ENCODE data around the gene CSTPP1. TPM values are rescaled to one million over a fixed set of nuclear protein-coding genes. Genes with fewer than 3 reads are reported as not detected.

Gene CSTPP1
- total RNA-seq, 3 donors from 2014 or later: 13.4 to 43.6 (median 30.5) TPM

DNA sequence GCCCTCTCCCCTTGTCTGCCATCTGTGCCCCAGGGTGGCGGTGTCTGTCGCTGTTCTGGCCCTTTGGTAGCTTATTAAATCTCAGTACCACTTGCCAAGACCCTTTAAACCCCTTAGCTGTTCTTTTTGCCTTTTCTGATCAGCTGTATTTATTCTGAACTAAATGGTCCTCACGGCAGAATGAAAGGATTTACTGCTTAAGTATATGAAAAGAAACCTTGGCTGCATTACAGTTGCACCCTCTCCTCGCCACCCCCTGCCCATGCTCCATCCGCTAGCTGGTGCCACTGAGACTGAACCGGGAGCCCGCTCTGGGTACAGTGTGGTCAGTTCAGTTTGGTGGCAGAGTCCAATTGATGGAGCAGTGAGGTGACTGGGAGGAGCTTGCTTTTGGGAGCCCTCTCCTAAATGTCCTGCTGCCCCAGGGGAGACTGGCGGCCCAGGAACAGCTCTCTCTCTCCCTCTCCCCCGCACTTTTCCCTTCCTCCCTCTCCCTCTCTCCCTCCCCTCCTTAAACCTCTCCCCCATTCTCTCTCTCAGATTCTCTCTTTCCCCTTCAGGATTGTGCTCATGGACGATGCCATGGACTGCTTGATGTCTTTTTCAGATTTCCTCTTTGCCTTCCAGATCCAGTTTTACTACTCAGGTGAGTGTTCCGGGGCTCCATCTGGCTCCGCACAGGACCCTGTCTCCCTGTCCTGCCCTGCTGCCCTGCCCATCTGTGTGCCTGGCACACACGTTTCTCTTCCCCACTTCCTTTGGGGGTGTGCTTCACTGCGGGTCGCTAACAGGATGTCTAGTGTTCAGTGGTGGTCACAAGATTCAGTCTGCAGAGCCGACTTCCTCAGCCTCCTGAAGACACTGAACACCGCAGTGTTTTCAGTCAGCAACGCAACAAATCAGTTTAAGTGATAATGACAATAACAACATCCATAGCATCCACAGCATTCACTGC, 218.3 kb downstream of the CSTPP1 start:
- Histone ChIP-seq H3K9me3 (no peaks in the 10 kb centered on the region), H3K27ac (no peak overlapping the region), H3K4me1 (no peaks in the 10 kb centered on the region), H3K36me3 (no peaks in the 10 kb centered on the region), H3K4me3 (no peak overlapping the region), H3K27me3 (no peaks in the 10 kb centered on the region)
- TF ChIP-seq POLR2A (IDR thresholded peaks at IDR 0.05) (no peak), POLR2AphosphoS5 (IDR thresholded peaks at IDR 0.05) (no peak)
- TF ChIP-seq, protein P1, sequence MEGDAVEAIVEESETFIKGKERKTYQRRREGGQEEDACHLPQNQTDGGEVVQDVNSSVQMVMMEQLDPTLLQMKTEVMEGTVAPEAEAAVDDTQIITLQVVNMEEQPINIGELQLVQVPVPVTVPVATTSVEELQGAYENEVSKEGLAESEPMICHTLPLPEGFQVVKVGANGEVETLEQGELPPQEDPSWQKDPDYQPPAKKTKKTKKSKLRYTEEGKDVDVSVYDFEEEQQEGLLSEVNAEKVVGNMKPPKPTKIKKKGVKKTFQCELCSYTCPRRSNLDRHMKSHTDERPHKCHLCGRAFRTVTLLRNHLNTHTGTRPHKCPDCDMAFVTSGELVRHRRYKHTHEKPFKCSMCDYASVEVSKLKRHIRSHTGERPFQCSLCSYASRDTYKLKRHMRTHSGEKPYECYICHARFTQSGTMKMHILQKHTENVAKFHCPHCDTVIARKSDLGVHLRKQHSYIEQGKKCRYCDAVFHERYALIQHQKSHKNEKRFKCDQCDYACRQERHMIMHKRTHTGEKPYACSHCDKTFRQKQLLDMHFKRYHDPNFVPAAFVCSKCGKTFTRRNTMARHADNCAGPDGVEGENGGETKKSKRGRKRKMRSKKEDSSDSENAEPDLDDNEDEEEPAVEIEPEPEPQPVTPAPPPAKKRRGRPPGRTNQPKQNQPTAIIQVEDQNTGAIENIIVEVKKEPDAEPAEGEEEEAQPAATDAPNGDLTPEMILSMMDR (IDR thresholded peaks at IDR 0.05): no peak
- DNase-seq (ENCODE audit: low spot score in 2 of 2): no peak
- intact Hi-C loops (cut with DNase I; ENCODE audit: low total_unique reads): loop anchor here (5.0 kb wide), 1 partner anchor 263 kb away; no protein-coding TSS in a partner anchor

DNA sequence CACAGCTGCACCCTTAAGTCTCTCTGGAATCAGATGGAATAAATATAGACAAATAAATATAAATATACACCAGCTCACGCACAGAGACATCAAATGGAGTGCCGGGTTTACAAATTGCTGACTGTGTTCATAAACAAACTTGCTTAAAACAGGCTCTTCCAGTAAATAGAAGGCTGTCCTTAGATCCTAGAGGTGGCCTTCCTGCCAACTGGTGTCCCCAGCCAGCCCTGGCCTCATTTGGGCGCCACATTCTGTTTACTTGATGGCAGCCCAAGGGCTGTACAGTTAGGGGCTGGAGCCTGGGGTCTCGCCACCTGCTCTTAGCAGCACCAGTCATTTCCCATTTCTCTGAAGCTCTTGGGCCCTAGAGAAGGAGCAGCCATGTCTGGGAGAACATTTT, 219.3 kb downstream of the CSTPP1 start:
- no peak overlapping the region for H3K4me3 ChIP-seq
- H3K27me3 ChIP-seq: no peaks in the 10 kb centered on the region
- H3K4me1 ChIP-seq: no peaks in the 10 kb centered on the region
- TF ChIP-seq, protein P1 (IDR thresholded peaks at IDR 0.05): no peak
- TF ChIP-seq POLR2AphosphoS5 (IDR thresholded peaks at IDR 0.05) (no peak), POLR2A (IDR thresholded peaks at IDR 0.05) (no peak)
- no peak overlapping the region for H3K27ac ChIP-seq
- no peaks in the 10 kb centered on the region for H3K36me3 ChIP-seq
- no peaks in the 10 kb centered on the region for H3K9me3 ChIP-seq
- intact Hi-C loops (cut with DNase I; ENCODE audit: low total_unique reads): no loop called here
- no peak for DNase-seq (ENCODE audit: low spot score in 2 of 2)

DNA sequence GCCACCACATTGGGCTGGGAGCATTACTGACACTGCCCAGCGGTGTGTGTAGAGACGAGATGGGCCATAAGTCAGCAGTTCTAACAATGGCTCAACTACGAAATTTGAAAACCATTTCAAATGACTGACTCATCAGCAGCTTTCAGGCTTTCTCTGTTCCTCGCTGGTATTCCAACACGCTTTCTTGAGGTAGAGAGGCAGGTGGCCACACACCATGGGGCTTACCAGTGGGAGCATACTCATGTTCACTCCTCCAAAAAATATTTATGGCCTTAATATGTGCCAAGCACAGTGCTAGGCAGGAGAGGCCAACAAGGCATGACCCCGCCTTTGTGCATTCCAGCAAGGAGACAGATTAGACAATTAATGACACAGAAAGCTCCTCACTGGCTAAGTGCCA, 219.8 kb downstream of the CSTPP1 start:
- intact Hi-C loops (cut with DNase I; ENCODE audit: low total_unique reads): no loop called here
- TF ChIP-seq, protein P1 (IDR thresholded peaks at IDR 0.05): no peak
- TF ChIP-seq POLR2A (IDR thresholded peaks at IDR 0.05): no peak
- TF ChIP-seq POLR2AphosphoS5 (IDR thresholded peaks at IDR 0.05): no peak
- H3K36me3 ChIP-seq: no peaks in the 10 kb centered on the region
- no peak overlapping the region for H3K27ac ChIP-seq
- no peaks in the 10 kb centered on the region for H3K4me1 ChIP-seq
- H3K4me3 ChIP-seq: no peak overlapping the region
- no peaks in the 10 kb centered on the region for H3K27me3 ChIP-seq
- DNase-seq (ENCODE audit: low spot score in 2 of 2): no peak
- H3K9me3 ChIP-seq: no peaks in the 10 kb centered on the region

DNA sequence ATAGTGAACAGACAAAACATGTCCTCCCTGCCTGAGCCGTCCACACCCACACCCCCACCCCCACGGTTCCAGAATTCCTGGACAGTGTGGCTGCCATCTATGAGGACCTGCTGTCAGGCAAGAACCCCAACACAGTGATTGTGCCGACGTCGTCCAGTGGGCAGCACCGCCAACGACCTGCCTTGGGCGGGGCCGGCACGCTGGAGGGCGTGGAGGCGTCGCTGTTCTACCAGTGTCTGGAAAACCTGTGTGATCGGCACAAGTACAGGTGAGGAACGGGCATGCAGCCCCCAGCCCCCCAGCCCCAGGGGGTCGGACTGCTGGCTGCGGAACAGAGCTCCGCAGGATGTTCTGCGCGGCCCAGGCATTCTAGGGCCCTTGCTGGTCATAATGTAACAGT, 220.4 kb downstream of the CSTPP1 start:
- no peak overlapping the region for H3K4me3 ChIP-seq
- TF ChIP-seq POLR2AphosphoS5 (IDR thresholded peaks at IDR 0.05) (no peak), POLR2A (IDR thresholded peaks at IDR 0.05) (no peak)
- TF ChIP-seq, protein P1 (IDR thresholded peaks at IDR 0.05): no peak
- no peaks in the 10 kb centered on the region for H3K9me3 ChIP-seq
- no peaks in the 10 kb centered on the region for H3K27me3 ChIP-seq
- H3K36me3 ChIP-seq: no peaks in the 10 kb centered on the region
- DNase-seq (ENCODE audit: low spot score in 2 of 2): no peak
- H3K27ac ChIP-seq: no peak overlapping the region
- intact Hi-C loops (cut with DNase I; ENCODE audit: low total_unique reads): no loop called here
- no peaks in the 10 kb centered on the region for H3K4me1 ChIP-seq

DNA sequence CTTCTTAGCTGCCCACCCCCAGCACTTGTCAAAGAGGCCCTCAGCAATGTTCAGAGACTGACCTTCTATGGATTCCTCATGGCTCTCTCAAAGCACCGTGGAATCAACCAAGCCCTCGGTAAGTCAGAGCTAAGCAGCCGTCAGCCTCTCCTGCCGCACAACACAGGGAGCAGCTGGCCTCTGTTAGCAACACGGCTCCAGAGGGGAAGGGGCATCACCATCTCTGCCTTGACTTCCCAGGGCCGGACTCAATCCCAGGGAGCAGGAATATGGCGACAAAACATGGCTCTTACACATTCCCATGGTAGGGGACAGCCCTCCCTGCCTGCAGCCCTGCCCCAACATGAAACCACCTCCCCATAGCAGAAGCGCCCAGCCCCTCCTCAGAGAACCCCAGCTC, 221.2 kb downstream of the CSTPP1 start:
- H3K4me1 ChIP-seq: no peaks in the 10 kb centered on the region
- H3K27ac ChIP-seq: no peak overlapping the region
- no peak overlapping the region for H3K4me3 ChIP-seq
- TF ChIP-seq POLR2A (IDR thresholded peaks at IDR 0.05) (no peak), POLR2AphosphoS5 (IDR thresholded peaks at IDR 0.05) (no peak)
- TF ChIP-seq, protein P1 (IDR thresholded peaks at IDR 0.05): no peak
- no peaks in the 10 kb centered on the region for H3K9me3 ChIP-seq
- H3K27me3 ChIP-seq: no peaks in the 10 kb centered on the region
- DNase-seq (ENCODE audit: low spot score in 2 of 2): no peak
- intact Hi-C loops (cut with DNase I; ENCODE audit: low total_unique reads): no loop called here
- no peaks in the 10 kb centered on the region for H3K36me3 ChIP-seq
